SJSA1 (cell line): ENCODE measurements around the gene SMG1. TPM values are rescaled to one million over a fixed set of nuclear protein-coding genes. Genes with fewer than 3 reads are reported as not detected.
"Not testable (repeated sequence)": the region's sequence is repeated elsewhere in the genome, so short reads cannot be mapped to it uniquely, and the experiment has no call there.

Source experiments
- DNase-seq, 2 experiments: peaks; one replicate each; pipeline ENCODE4 v3.0.0-alpha.2; 2015 to 2020; ENCODE audit warnings: low spot score in 2 of 2, low read depth in 1 of 2
- H3K27ac ChIP-seq: fragments of 250-450 bp; sonication (Bioruptor Pico); 2 replicates; pipeline ENCODE4 v1.5.1; 2020; ENCODE audit warnings: mild to moderate bottlenecking, moderate library complexity
- H3K27me3 ChIP-seq: fragments of 250-450 bp; sonication (Bioruptor Pico); replicated peaks from 2 replicates; pipeline ENCODE4 v1.5.1; 2020; ENCODE audit warnings: mild to moderate bottlenecking, moderate library complexity
- H3K36me3 ChIP-seq: fragments of 250-450 bp; sonication (Bioruptor Pico); 2 replicates; pipeline ENCODE4 v1.5.1; 2020; ENCODE audit warnings: mild to moderate bottlenecking
- H3K4me1 ChIP-seq: fragments of 250-450 bp; sonication (Bioruptor Pico); replicated peaks from 2 replicates; pipeline ENCODE4 v1.6.1; 2021; ENCODE audit warnings: mild to moderate bottlenecking
- H3K4me3 ChIP-seq: fragments of 250-450 bp; sonication (Bioruptor Pico); 2 replicates; pipeline ENCODE4 v1.5.1; 2020; ENCODE audit warnings: mild to moderate bottlenecking
- H3K9me3 ChIP-seq: fragments of 250-450 bp; sonication (Bioruptor Pico); replicated peaks from 2 replicates; pipeline ENCODE4 v1.5.1; 2020; ENCODE audit warnings: mild to moderate bottlenecking
- total RNA-seq: library from RNA; depleted of rRNA; stranded (reverse); fragments of >200 nt; shearing (Covaris generic); gene quantifications from 2 replicates; pipeline ENCODE4 v1.2.3, GENCODE V29; 2014; rRNA removed

Gene SMG1
- total RNA-seq, 1 experiment from 2014 or later = 29.6 TPM

DNA sequence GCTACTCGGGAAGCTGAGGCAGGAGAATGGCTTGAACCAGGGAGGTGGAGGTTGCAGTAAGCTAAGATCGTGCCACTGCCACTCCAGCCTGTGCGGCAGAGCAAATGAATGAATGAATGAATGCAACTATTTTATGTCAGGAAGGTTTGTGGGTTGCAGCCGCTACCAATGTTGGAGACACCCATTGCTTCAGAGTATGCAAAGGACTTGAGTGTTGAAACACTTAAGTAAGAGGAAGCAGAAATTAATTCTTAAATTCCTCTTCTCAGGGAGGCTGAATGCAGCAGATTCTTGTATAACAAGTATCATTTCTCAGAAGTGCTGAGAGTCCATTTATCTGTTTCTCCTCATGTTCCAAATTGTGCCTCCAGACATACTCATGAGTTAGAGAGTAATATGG is 151.6 kb downstream of the SMG1 start:
- H3K36me3 ChIP-seq, H3K4me3 ChIP-seq, DNase-seq, H3K4me1 ChIP-seq, H3K9me3 ChIP-seq, H3K27me3 ChIP-seq, H3K27ac ChIP-seq: not testable (repeated sequence)

DNA sequence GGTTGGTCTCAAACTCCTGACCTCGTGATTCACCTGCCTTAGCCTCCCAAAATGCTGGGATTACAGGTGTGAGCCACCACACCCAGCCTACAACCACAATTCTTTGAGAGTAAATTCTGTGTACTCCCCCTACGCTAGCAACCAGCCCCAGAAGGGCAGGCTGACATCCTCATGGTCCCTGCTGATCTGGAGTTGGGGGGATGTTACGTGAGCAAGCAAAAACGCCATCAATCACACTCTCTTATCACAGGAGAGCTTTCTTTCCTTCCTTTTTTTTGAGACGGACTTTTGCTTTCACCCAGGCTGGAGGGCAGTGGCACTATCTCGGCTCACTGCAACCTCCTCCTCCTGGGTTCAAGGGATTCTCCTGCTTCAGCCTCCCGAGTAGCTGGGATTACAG is 154.0 kb downstream of the SMG1 start:
- not testable (repeated sequence) for H3K27ac ChIP-seq, DNase-seq, H3K9me3 ChIP-seq, H3K4me1 ChIP-seq, H3K27me3 ChIP-seq, H3K36me3 ChIP-seq, H3K4me3 ChIP-seq

DNA sequence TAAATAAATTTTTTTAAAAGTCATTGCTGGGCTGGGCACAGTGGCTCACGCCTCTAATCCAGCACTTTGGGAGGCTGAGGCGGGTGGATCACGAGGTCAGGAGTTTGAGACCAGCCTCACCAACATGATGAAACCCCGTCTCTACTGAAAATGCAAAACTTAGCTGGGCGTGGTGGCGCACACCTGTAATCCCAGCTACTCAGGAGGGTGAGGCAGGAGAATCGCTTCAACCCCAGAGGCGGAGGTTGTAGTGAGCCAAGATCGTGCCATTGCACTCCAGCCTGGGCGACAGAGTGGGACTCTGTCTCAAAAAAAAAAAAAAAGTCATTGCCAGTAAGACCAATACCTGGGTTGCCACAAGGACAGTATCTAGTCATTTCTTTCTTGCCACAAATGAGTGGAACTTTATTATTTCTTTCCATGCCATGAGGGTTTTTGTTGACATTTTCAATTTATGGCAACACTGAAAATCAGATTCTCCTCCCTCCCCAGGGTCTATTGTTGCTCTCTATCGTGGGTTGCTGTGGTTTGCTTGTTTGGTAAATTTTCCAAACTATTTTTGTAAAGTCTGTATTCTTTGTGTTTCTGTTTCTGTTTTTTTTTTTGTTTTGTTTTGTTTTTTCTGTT is 155.8 kb downstream of the SMG1 start:
- not testable (repeated sequence) for H3K27me3 ChIP-seq, H3K36me3 ChIP-seq, H3K9me3 ChIP-seq, H3K27ac ChIP-seq, DNase-seq, H3K4me1 ChIP-seq, H3K4me3 ChIP-seq

DNA sequence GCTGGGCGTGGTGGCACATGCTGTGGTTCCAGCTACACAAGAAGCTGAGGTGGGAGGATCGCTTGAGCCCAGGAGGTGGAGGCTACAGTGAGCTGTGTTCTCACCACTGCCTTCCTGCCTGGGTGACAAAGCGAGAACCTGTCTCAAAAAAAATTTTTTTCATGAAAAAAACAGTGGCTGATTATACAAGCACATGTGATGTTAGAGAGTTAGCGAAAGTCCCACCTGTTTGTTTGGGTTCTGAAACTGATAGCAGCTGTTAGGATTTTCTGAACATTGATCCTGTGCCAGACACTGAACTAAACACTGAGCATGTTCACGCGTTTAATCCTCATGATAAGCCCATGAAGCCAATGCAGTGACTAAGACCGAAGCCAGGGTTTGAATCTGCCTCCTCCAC is 159.0 kb downstream of the SMG1 start:
- H3K36me3 ChIP-seq, H3K27me3 ChIP-seq, H3K4me3 ChIP-seq, H3K9me3 ChIP-seq, H3K4me1 ChIP-seq, H3K27ac ChIP-seq, DNase-seq: not testable (repeated sequence)

DNA sequence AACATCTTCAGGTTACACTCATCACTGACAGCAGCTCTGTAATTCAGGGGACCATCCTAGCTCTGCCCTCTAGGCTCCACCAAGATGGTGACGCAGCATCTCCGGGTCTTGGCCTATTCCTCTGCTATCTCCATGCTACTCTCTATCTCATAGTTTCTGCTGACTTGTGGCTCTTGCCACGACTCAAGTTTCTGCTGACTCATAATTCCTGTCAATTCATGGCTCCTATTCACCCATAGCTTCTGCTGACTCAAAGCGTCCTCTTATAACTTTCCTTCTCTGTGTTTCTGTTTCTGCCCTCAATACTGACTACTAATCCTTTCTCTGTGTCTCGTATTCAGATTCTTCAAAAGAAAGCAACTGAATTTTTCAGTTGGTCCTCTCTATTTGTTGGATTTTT is 163.5 kb downstream of the SMG1 start:
- H3K36me3 ChIP-seq, H3K27ac ChIP-seq, H3K27me3 ChIP-seq, DNase-seq, H3K4me3 ChIP-seq, H3K9me3 ChIP-seq, H3K4me1 ChIP-seq: not testable (repeated sequence)

DNA sequence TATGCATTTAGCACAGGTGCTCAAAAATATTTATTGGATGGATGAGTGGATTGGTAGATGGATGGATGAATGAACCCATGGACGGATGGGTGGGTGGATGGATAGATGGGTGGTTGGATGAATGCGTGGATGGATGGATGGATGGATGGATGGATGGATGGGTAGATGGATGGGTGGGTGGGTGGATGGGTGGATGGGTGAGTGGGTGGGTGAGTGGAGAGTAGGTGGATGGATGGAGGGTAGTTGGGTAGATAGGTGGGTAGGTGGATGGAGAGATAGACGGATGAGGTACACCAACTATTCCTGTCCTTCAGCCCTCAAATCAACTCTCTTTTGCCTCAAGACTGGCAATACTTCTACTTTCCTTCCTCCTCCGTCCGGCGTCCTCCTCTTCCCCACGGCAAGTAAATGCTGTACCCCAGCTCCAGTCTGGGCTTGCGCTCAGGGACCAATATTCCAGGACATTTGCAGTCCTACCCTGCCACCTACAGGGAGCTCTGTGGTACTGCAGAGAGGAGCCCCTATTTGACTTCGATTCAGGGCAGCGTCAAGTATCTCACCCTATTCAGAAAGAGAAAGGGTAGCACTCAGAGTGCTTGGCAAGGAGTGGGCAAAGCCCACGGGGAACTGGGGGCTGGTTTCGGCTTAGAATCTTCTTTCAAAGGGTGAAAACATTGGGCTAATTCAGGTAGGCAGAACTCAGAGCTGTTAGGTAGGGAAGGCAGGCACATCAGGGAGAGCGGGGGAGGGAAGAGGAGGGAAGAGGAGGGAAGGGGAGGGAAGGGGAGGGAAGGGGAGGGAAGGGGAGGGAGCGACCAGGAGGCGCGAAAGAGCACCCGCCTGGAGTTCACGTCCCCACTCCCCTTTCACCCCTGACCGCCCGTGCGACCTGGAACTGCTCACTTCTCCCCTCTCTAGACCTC is 166.3 kb downstream of the SMG1 start:
- not testable (repeated sequence) for H3K9me3 ChIP-seq, H3K27me3 ChIP-seq, H3K4me1 ChIP-seq, H3K4me3 ChIP-seq, DNase-seq, H3K27ac ChIP-seq, H3K36me3 ChIP-seq

DNA sequence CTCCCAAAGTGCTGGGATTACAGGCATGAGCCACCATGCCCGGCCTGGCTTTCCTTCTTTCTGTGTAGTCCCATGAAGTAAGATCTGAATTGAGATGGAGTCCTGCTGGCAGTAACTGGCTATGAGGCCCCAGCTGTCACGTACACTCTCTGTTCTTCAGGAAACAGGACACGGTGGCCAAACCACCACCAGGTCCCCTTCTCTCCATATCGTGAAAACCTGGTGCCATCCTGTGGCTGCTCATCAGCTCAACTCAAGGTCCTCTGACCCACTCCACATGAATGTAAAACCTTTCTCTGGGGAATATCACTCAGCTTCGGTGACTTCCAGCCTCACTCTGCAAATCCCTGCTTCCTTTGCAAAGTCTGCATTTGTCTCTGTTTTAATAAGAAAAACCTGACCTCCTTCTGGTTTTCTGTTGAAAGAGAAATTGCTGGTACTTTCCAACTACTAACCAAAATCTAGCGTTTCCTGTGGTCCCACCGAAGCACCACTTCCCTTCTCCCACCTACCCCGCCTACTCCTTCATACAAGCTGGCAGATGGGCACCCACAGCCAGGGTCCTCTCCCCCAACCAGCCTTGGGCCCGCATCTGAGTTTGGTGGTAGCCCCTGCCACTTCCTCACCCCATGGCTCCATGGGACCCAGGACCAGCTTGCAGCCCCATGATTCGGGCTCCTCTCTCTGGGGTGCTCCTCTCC is 168.1 kb downstream of the SMG1 start:
- not testable (repeated sequence) for H3K27me3 ChIP-seq, H3K9me3 ChIP-seq, H3K4me1 ChIP-seq, H3K27ac ChIP-seq, H3K36me3 ChIP-seq, DNase-seq, H3K4me3 ChIP-seq

DNA sequence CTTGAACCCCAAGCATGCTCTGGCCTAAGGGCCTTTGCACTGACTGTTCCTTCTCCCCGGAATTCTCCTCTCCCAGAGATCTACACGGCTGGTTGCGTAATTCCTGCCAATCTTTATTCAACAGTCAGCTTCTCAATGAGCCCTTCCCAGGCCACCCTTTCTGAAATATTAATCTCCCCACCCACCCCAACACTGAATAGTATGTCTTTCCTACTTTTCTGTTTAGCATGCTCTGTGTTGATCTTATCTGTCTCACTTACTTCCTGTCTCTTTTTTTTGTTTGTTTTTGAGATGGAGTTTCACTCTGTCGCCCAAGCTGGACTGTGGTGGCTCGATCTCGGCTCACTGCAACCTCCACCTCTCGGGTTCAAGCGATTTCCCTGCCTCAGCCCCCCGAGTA is 169.6 kb downstream of the SMG1 start:
- not testable (repeated sequence) for H3K9me3 ChIP-seq, H3K36me3 ChIP-seq, H3K4me3 ChIP-seq, DNase-seq, H3K4me1 ChIP-seq, H3K27ac ChIP-seq, H3K27me3 ChIP-seq

Other genes starting within 250 kb of the SMG1 start
- 1,455 and 2,575 TPM in 2 replicates for gene RPS15A, start 136.1 kb downstream of the SMG1 start, total RNA-seq
- 614 and 942 TPM in 2 replicates for gene ARL6IP1, start 124.9 kb downstream of the SMG1 start, total RNA-seq
- gene TMC7, start 57.5 kb upstream of the SMG1 start, total RNA-seq = 0.22 and 0.84 TPM in 2 replicates
- 15.9 and 21.2 TPM in 2 replicates for gene COQ7, start 141.2 kb upstream of the SMG1 start, total RNA-seq
- 30.5 and 34.0 TPM in 2 replicates for gene ITPRIPL2, start 187.6 kb upstream of the SMG1 start, total RNA-seq
- 0.29 and 0.88 TPM in 2 replicates for gene SYT17, start 241.8 kb upstream of the SMG1 start, total RNA-seq